ENCODE measurements around the gene RPL13. TPM values are rescaled to one million over a fixed set of nuclear protein-coding genes. Genes with fewer than 3 reads are reported as not detected.

Gene RPL13
- total RNA-seq, 3 donors from 2014 or later (not counting 1 experiment from before 2014, with no cell fraction given) = 1,286 to 1,549 (median 1,294) TPM

GRCh38 chr16:89600427-89600826 lies 39.9 kb downstream of the RPL13 start:
- 86% methylated on average over 12 of the region's 12 CpGs for WGBS (ENCODE audit: insufficient coverage)
- Mint-ChIP-seq H3K36me3 (no peaks in the 10 kb centered on the region), H3K4me1 (peaks cover 7 to 15% of the 10 kb centered on the region in 2 donors), H3K27ac (no peak overlapping the region), H3K4me3 (no peak overlapping the region), H3K9me3 (no peaks in the 10 kb centered on the region), H3K27me3 (ENCODE audit: low read depth in 2 of 2) (no peaks in the 10 kb centered on the region)
- Histone ChIP-seq H3K27ac (ENCODE audit: low read length) (no peak overlapping the region), H3K9me3 (ENCODE audit: control insufficient read depth, insufficient read depth, low read length) (no peaks in the 10 kb centered on the region), H3K4me1 (ENCODE audit: control insufficient read depth, insufficient read depth, low read length) (peaks cover 16% of the 10 kb centered on the region), H3K27me3 (ENCODE audit: control insufficient read depth, insufficient read depth, low read length) (no peaks in the 10 kb centered on the region), H3K36me3 (ENCODE audit: control insufficient read depth, insufficient read depth, low read length) (no peaks in the 10 kb centered on the region), H3K4me3 (ENCODE audit: low read length) (no peak overlapping the region)
- ATAC-seq (no peak), DNase-seq (no peak)
- TF ChIP-seq CTCF (IDR thresholded peaks at IDR 0.05) = no peak
- intact Hi-C loops (cut with micrococcal nuclease) = no loop called here

GRCh38 chr16:89600956-89601355 lies 40.5 kb downstream of the RPL13 start:
- Mint-ChIP-seq H3K9me3 (no peaks in the 10 kb centered on the region), H3K27ac (no peak overlapping the region), H3K4me3 (no peak overlapping the region), H3K27me3 (ENCODE audit: low read depth in 2 of 2) (no peaks in the 10 kb centered on the region), H3K4me1 (peaks cover 7 to 15% of the 10 kb centered on the region in 2 donors), H3K36me3 (no peaks in the 10 kb centered on the region)
- Histone ChIP-seq H3K27me3 (ENCODE audit: control insufficient read depth, insufficient read depth, low read length) (no peaks in the 10 kb centered on the region), H3K4me1 (ENCODE audit: control insufficient read depth, insufficient read depth, low read length) (peaks cover 16% of the 10 kb centered on the region), H3K9me3 (ENCODE audit: control insufficient read depth, insufficient read depth, low read length) (no peaks in the 10 kb centered on the region), H3K36me3 (ENCODE audit: control insufficient read depth, insufficient read depth, low read length) (no peaks in the 10 kb centered on the region), H3K27ac (ENCODE audit: low read length) (no peak overlapping the region), H3K4me3 (ENCODE audit: low read length) (no peak overlapping the region)
- ATAC-seq (no peak), DNase-seq (no peak)
- no peak for TF ChIP-seq CTCF (IDR thresholded peaks at IDR 0.05)
- intact Hi-C loops (cut with micrococcal nuclease) = no loop called here
- WGBS (ENCODE audit: insufficient coverage) = 92% methylated on average over 8 of the region's 8 CpGs

- H3K4me3 ChIP-seq (ENCODE audit: low read length) = no peak overlapping the region
- no peak overlapping the region for H3K27ac ChIP-seq (ENCODE audit: low read length)
- no peaks in the 10 kb centered on the region for H3K36me3 ChIP-seq (ENCODE audit: control insufficient read depth, insufficient read depth, low read length)
- no peak for TF ChIP-seq CTCF (IDR thresholded peaks at IDR 0.05)
- intact Hi-C loops (cut with micrococcal nuclease) = no loop called here
- peaks cover 16% of the 10 kb centered on the region for H3K4me1 ChIP-seq (ENCODE audit: control insufficient read depth, insufficient read depth, low read length)
- H3K27me3 Mint-ChIP-seq (ENCODE audit: low read depth in 2 of 2) = no peaks in the 10 kb centered on the region
- ATAC-seq = no peak
- no peak for DNase-seq
- H3K4me1 Mint-ChIP-seq = peaks cover 7 to 15% of the 10 kb centered on the region in 2 donors
- H3K9me3 Mint-ChIP-seq = no peaks in the 10 kb centered on the region
- H3K4me3 Mint-ChIP-seq = no peak overlapping the region
- H3K27me3 ChIP-seq (ENCODE audit: control insufficient read depth, insufficient read depth, low read length) = no peaks in the 10 kb centered on the region
- WGBS (ENCODE audit: insufficient coverage) = 79% methylated on average over 22 of the region's 22 CpGs
- no peaks in the 10 kb centered on the region for H3K36me3 Mint-ChIP-seq
- H3K9me3 ChIP-seq (ENCODE audit: control insufficient read depth, insufficient read depth, low read length) = no peaks in the 10 kb centered on the region
- H3K27ac Mint-ChIP-seq = peak overlapping the region in 1 of 2 donors; percentile 73
Observed at GRCh38 chr16:89601906-89602272, 41.4 kb downstream of the RPL13 start.

GRCh38 chr16:89602273-89602951 lies 41.9 kb downstream of the RPL13 start:
- intact Hi-C loops (cut with micrococcal nuclease) = no loop called here
- H3K36me3 Mint-ChIP-seq = no peaks in the 10 kb centered on the region

More at GRCh38 chr16:89602273-89602951, 41.9 kb downstream of the RPL13 start:
- H3K36me3 ChIP-seq (ENCODE audit: control insufficient read depth, insufficient read depth, low read length) = no peaks in the 10 kb centered on the region
- no peak for TF ChIP-seq CTCF (IDR thresholded peaks at IDR 0.05)
- WGBS (ENCODE audit: insufficient coverage) = 4% methylated on average over 22 of the region's 22 CpGs
- no peaks in the 10 kb centered on the region for H3K27me3 Mint-ChIP-seq (ENCODE audit: low read depth in 2 of 2)
- H3K4me3 ChIP-seq (ENCODE audit: low read length) = no peak overlapping the region
- peaks cover 16% of the 10 kb centered on the region for H3K4me1 ChIP-seq (ENCODE audit: control insufficient read depth, insufficient read depth, low read length)
- H3K27me3 ChIP-seq (ENCODE audit: control insufficient read depth, insufficient read depth, low read length) = no peaks in the 10 kb centered on the region
- no peak overlapping the region for H3K27ac ChIP-seq (ENCODE audit: low read length)
- no peaks in the 10 kb centered on the region for H3K9me3 ChIP-seq (ENCODE audit: control insufficient read depth, insufficient read depth, low read length)
- peaks cover 7 to 15% of the 10 kb centered on the region in 2 donors for H3K4me1 Mint-ChIP-seq
- H3K27ac Mint-ChIP-seq = peak overlapping the region in 1 of 2 donors; percentile 73
- DNase-seq (peak; percentile 60 to 72), ATAC-seq (peak; percentile 91 to 97 (median 94))
- H3K9me3 Mint-ChIP-seq = no peaks in the 10 kb centered on the region
- no peak overlapping the region for H3K4me3 Mint-ChIP-seq

Data from natural killer cell (primary cell).